HuH-7 (cell line): ENCODE data around the gene ZNF599.

Experiments used
- DNase-seq: peaks from one replicate; pipeline ENCODE4 v3.0.0; 2011; ENCODE audit warnings: low spot score

The ZNF599 gene

GRCh38 chr19:34744896-34745690 is 27.9 kb downstream of the ZNF599 start:
- no peak for DNase-seq

- DNase-seq = no peak
Observed at GRCh38 chr19:34734537-34735103, 38.4 kb downstream of the ZNF599 start.

- peak; percentile 90 for DNase-seq
Observed at GRCh38 chr19:34733746-34734536, 39.1 kb downstream of the ZNF599 start, which contains the start of gene ZNF181. ZNF181 (plus strand) TSS chr19:34734243; CDS start chr19:34735038, 795 bp downstream.

- no peak for DNase-seq
Observed at GRCh38 chr19:34733266-34733745, 39.7 kb downstream of the ZNF599 start.

- no peak for DNase-seq
Observed at GRCh38 chr19:34732612-34733211, 40.3 kb downstream of the ZNF599 start.

GRCh38 chr19:34731964-34732363 is 41.1 kb downstream of the ZNF599 start:
- DNase-seq = no peak

GRCh38 chr19:34731019-34731829 is 41.8 kb downstream of the ZNF599 start:
- no peak for DNase-seq

- no peak for DNase-seq
Observed at GRCh38 chr19:34725400-34725799, 47.6 kb downstream of the ZNF599 start.

GRCh38 chr19:34722353-34722752 is 50.7 kb downstream of the ZNF599 start:
- DNase-seq = no peak

- no peak for DNase-seq
Observed at GRCh38 chr19:34715357-34715756, 57.7 kb downstream of the ZNF599 start.

GRCh38 chr19:34713262-34713637 is 59.8 kb downstream of the ZNF599 start:
- no peak for DNase-seq

- DNase-seq = peak; percentile 49
Observed at GRCh38 chr19:34712395-34713261, 60.4 kb downstream of the ZNF599 start.

GRCh38 chr19:34711890-34712289 is 61.1 kb downstream of the ZNF599 start:
- DNase-seq = no peak
